Measurements from ENCODE around the gene NDUFA5. TPM values are rescaled to one million over a fixed set of nuclear protein-coding genes. Genes with fewer than 3 reads are reported as not detected.
"Not testable (repeated sequence)": the region's sequence is repeated elsewhere in the genome, so short reads cannot be mapped to it uniquely, and the experiment has no call there.

NDUFA5 gene
- total and polyA plus RNA-seq, 12 donors: 39.4 to 289 (median 138) TPM

DNA sequence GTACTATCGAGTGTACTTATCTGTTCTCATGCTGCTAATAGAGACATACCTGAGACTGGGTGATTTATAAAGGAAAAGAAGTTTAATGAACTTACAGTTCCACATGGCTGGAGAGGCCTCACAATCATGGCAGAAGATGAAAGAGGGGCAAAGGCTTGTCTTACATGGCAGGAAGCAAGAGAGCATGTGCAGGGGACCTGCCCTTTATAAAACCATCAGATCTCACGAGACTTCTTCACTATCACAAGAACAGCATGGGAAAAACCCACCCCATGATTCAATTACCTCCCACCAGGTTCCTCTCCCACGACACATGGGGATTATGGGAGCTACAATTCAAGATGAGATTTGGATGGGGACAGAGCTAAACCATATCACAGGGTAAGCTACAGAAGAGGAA is 4.5 kb downstream of the NDUFA5 start:
- 86 to 94% (median 89%) methylated on average over 3 of the region's 3 CpGs for WGBS, 4 donors
- Histone ChIP-seq H3K27me3 (no peaks in the 10 kb centered on the region), H3K4me3 (no peak overlapping the region), H3K4me1 (replicated peaks in 1 of 2) (peaks cover 8 to 55% of the 10 kb centered on the region in 2 donors), H3K27ac (no peak overlapping the region), H3K36me3 (replicated peaks in 1 of 2) (peaks cover 0 to 11% of the 10 kb centered on the region in 2 donors), H3K9me3 (replicated peaks in 1 of 3) (no peaks in the 10 kb centered on the region)
- DNase-seq: no peak
- intact Hi-C loops (cut with DNase I): no loop called here
- no peak for TF ChIP-seq POLR2A (IDR thresholded peaks at IDR 0.05)

DNA sequence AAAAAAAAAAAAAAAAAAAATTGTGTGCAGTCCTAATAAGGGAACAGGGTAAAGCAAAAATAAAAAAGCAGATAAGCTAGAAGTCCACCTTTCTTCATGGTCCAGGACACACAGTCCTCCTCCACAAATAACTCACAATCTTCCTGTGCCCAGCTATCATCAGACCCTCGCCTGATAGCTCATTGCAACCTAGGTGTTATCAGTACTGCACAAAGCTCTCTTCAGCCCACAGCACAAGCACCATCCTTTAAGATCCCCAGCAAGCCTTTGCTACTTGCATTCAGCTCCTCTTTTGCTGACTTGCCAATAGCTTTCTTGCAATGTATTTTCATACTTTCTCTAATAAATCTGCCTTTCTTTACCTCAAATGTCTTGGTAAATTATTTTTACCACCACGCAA is 5.0 kb downstream of the NDUFA5 start:
- 98 to 100% (median 99%) methylated on average over 2 of the region's 2 CpGs for WGBS, 4 donors
- TF ChIP-seq, protein P1, sequence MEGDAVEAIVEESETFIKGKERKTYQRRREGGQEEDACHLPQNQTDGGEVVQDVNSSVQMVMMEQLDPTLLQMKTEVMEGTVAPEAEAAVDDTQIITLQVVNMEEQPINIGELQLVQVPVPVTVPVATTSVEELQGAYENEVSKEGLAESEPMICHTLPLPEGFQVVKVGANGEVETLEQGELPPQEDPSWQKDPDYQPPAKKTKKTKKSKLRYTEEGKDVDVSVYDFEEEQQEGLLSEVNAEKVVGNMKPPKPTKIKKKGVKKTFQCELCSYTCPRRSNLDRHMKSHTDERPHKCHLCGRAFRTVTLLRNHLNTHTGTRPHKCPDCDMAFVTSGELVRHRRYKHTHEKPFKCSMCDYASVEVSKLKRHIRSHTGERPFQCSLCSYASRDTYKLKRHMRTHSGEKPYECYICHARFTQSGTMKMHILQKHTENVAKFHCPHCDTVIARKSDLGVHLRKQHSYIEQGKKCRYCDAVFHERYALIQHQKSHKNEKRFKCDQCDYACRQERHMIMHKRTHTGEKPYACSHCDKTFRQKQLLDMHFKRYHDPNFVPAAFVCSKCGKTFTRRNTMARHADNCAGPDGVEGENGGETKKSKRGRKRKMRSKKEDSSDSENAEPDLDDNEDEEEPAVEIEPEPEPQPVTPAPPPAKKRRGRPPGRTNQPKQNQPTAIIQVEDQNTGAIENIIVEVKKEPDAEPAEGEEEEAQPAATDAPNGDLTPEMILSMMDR (IDR thresholded peaks at IDR 0.05): no peak
- no peak for TF ChIP-seq POLR2A (IDR thresholded peaks at IDR 0.05)

DNA sequence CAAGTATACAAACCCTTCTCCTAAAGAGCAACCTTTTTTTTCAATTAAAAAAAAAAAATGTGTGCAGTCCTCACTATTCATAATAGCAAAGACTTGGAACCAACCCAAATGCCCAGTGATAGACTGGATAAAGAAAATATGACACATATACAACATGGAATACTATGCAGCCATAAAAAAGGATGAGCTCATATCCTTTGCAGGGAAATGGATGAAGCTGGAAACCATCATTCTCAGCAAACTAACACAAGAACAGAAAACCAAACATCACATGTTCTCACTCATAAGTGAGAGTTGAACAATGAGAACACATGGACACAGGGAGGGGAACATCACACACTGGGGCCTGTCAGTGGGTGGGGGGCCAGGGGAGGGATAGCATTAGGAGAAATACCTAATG is 5.5 kb downstream of the NDUFA5 start:
- H3K9me3 ChIP-seq (replicated peaks in 1 of 3); H3K4me3 ChIP-seq; H3K27me3 ChIP-seq; DNase-seq; intact Hi-C loops (cut with DNase I); H3K27ac ChIP-seq: not testable (repeated sequence)
- Histone ChIP-seq H3K4me1 (replicated peaks in 1 of 2) (peaks cover 8 to 62% of the 10 kb centered on the region in 2 donors), H3K36me3 (replicated peaks in 1 of 2) (peaks cover 0 to 11% of the 10 kb centered on the region in 2 donors)

More for the DNA sequence above, 5.0 kb downstream of the NDUFA5 start:
- Histone ChIP-seq H3K36me3 (replicated peaks in 1 of 2) (peaks cover 0 to 11% of the 10 kb centered on the region in 2 donors), H3K4me3 (no peak overlapping the region), H3K27me3 (no peaks in the 10 kb centered on the region), H3K27ac (no peak overlapping the region), H3K4me1 (replicated peaks in 1 of 2) (peaks cover 8 to 57% of the 10 kb centered on the region in 2 donors), H3K9me3 (replicated peaks in 1 of 3) (no peaks in the 10 kb centered on the region)
- intact Hi-C loops (cut with DNase I): no loop called here
- no peak for DNase-seq

DNA sequence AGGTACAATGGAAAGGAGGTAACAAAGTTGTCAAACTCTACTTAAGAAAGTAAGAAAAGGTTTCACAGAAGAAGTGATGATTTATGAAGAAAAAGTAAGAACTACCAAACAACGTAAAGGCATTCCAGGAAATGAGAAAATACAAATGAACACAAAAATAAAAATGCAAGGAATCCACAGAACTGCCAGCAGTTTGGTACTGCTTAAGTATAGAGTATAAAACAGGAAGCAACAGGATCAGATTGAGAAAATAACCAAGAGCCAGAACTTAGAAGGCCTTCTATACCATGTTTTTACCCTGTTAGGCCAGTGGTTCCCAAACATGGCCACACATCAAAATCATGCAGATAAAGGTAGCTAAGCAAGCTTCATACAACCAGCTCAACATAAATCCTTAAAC is 9.2 kb downstream of the NDUFA5 start:
- no peak overlapping the region for H3K4me3 ChIP-seq
- H3K27ac ChIP-seq: no peak overlapping the region
- intact Hi-C loops (cut with DNase I): no loop called here
- WGBS, 4 donors: 76 to 85% (median 78%) methylated on average over 1 of the region's 1 CpG
- no peaks in the 10 kb centered on the region for H3K27me3 ChIP-seq
- H3K36me3 ChIP-seq (replicated peaks in 1 of 2): peaks cover 0 to 10% of the 10 kb centered on the region in 2 donors
- DNase-seq: no peak
- H3K4me1 ChIP-seq (replicated peaks in 1 of 2): peaks cover 5 to 37% of the 10 kb centered on the region in 2 donors
- TF ChIP-seq, protein P1 (IDR thresholded peaks at IDR 0.05): no peak
- TF ChIP-seq POLR2A (IDR thresholded peaks at IDR 0.05): no peak
- H3K9me3 ChIP-seq (replicated peaks in 1 of 3): no peaks in the 10 kb centered on the region

DNA sequence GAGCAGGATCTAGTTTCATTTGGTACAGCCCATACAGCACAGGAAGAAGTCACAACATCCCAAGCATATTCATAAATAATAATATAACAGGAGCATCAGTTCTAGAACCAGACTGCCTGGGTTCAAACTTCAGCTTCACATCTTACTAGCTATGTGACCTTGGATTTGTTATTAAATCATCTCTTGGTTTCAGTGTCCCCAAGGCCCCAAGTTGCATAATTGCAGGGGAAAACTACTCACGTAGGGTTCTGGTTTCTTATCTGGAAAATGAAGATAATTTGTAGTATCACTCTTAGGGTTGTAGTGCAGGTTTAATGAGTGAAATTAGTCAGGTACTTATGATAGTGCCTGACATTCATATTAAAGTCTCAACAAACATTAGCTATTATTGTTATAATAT is 17.7 kb downstream of the NDUFA5 start:
- Histone ChIP-seq H3K4me1 (replicated peaks in 1 of 2) (peaks cover 11 to 31% of the 10 kb centered on the region in 2 donors), H3K27ac (peak overlapping the region in 2 of 5 donors; percentile 24 to 48), H3K36me3 (replicated peaks in 1 of 2) (peaks cover 0 to 4% of the 10 kb centered on the region in 2 donors), H3K27me3 (no peaks in the 10 kb centered on the region), H3K4me3 (no peak overlapping the region), H3K9me3 (replicated peaks in 1 of 3) (no peaks in the 10 kb centered on the region)
- TF ChIP-seq, protein P1 (IDR thresholded peaks at IDR 0.05): no peak
- no peak for TF ChIP-seq POLR2A (IDR thresholded peaks at IDR 0.05)
- peak in 3 of 7 donors; percentile 45 to 49 (median 47) for DNase-seq
- intact Hi-C loops (cut with DNase I): loop anchor here in 1 of 2 donors (5.0 kb wide), 1 partner anchor 38 kb away; no protein-coding TSS in a partner anchor
- WGBS, 4 donors: 12 to 45% (median 35%) methylated on average over 1 of the region's 1 CpG

Measured in adrenal gland (tissue), 12 donors.